Stimulated activated CD4-positive, alpha-beta T cell treated with anti-CD3 and anti-CD28 coated beads, Interleukin-2, amount 100 ng/mL, for 48 hours (primary cell): Measurements from ENCODE around the gene NR6A1.

Experiments used
- DNase-seq, 2 donors: peaks; one replicate each; pipeline ENCODE4 v3.0.0-alpha.2; 2020

NR6A1 gene

DNA sequence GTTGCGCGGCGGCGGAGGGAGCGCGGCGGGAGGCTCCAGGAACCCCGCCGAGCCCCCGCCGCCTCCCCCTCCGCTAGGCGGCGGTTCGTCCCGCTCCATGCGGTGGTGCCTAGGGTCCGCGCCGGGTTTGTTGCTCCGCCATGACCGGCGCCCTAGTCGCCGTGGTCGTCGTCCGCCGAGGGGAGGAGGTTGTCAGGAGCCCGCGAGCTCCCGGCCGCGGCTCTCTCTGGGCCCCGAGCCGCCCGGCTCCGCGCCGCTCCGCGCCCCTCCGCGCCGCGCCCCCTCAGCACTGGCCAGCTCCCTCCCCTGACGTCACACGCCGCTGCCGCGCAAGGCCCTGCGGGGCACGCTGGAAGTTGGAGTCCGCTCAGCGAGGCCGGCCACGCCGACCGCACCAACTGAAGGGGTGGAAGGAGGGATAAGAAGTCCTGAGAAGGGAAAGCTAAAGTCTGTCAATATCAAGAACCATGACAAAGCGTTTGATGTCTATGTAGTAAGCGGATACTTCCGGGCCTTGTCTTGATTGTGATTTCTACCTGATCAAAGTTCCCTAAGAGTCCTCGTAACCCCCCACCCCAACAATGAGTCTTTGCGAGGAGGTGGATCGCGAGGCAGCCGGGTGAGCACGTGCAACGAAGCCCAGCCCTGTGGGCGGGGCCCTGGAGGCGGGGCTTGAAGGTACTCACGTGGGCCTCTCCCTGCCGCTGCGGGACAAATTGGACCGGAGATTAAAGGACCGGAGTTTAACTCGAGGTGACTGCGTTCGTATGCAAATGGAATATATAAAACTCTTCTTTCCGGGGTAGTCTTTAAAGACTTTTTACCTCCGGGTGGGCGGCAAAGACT, at the start of gene NR6A1:
NR6A1 (minus strand) TSS at position 291 of the 846 bp plus-strand sequence.
- peak; percentile 89 to 93 for DNase-seq

DNA sequence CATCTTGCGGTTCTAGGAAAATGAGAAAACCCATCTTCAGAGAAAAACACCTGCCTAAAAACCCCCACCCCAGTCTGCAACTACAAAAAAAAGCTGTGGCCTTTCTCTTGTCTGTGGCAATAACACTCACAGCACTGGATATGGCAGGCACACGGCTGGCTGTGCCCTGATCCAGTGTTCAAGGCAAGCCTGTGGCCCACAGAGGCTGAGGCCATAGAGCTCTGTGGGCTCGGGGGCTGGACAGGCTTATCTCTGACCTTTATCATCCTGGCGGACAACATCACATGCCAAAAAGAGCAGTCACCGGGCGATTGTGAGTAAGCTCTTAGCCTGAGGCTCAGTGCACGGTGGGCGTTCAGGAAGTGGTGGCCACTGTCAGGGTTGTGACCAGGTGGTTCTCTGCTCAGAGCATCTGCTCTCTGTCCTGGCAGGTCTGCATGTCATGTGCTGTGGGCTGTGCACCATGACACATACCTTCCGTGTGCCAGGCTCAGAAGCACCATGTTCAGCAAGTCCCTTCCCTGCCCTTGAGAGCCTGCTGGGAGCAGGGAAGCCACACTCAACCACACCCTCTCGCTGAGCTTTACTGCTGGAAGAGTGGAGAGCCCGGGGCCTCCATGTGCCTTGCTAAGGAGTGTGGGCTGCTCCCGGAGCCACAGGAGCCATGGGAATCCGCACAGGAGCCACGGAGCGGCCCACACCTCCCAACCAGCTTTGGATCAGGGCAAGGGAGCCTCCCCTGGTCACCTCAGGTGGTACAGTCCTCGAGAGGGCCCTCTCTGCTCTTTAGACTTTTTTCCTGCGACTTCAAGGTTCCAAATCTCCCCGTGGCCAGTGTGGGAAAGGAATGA, 47.5 kb upstream of the NR6A1 start:
- DNase-seq = no peak

DNA sequence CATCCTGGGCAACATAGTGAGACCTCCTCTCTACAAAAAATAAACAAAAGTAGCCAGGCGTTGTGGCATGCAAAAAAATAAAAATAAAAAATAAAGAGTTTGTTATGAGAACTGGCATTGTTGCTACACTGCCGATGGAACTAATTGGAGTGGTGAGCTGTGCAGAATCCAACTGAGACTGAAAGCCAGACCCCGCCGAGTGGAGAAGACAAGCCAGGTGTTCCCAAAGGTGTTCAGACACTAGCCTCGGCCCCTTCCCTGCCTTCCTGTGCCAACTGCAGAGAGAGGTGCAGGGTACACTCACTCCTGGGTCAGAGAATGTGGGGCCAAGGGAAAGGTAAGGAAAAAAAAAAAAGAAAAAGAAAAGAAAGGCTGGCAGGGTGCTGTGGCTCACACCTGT, 44.5 kb upstream of the NR6A1 start:
- DNase-seq = no peak

DNA sequence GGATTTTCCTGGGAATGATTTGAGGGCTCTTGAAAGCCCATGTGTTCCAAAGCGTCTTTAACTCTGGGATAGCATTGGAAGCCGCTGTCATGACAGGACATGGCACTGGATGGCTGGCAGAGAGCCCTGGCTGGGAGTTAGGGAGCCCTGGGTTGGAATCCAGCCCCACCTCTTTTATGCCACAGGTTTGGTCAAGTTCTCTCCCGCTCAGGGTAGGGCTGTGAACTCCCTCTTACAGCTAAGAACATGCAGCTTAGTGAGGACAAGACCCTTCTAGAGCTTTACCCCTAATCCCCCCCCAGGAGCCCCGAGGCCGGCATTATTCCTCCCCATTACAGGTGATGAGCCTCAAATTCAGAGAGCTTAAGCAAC, 43.0 kb upstream of the NR6A1 start:
- DNase-seq = no peak

DNA sequence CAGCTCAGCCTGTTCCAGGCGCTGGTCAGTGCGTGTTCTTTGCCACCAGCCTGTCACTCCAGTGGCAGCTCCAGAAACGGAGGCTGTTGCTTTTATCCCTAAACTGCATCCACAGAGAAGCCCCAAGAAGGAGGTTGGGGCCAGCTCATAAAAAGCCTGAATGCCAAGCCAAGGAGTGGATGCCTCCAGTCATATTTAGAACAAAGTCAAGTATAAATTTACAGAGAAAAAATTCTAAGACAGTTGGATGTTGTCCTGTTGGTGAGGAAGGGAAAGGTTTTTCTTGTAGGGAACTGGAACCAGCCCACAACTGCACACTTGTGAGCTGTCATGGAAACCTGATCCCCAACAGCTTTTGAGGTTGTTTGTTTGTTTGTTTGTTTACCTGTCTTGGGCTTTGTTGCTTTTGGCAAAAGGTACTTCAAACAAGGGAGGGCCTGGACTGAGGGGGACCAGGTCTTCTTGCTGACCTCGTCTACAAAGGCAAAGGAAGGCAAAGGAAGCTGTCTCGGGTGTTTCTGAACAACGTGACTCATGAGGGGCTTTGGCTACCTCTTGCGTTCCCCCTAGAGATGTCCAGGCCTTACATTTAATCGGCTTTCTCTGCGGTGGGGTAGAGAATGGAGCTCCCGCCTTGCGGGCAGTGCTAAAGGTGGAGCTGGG, 42.5 kb upstream of the NR6A1 start:
- no peak for DNase-seq

DNA sequence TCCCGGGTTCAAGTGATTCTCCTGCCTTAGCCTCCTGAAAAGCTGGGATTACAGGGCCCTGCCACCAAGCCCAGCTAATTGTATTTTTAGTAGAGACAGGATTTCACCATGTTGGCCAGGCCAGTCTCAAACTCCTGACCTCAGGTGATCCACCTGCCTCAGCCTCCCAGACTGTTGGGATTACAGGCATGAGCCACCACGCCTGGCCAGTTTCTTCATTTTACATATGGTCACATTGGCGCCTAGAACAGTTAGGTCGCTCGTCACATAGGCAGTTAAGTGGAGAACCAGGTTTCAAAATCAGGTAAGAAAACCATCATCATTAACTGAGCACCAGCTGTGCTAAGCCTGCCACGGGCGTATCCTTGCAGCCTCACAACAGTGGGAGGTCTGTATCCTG, 41.9 kb upstream of the NR6A1 start:
- DNase-seq = no peak

DNA sequence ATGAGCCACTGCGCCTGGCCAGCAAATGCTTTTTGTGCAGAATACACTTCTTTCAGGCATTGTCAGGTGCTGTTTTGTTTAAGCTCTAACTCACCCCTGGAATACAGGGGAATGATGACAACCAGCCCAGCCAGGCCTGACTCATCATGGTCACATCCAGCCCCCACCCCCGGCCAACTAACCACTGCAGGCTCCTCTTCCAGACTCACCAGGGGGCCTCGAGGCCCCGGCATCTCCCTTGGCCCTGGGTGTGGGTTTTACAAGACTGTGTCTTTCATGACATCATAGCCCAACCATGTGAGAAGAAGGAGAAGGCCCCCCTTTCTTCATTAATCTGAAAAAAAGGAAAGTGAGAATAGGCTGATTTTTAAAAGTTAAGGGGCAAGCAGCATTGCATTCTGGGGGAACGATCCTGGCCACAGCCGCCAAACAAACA, 41.3 kb upstream of the NR6A1 start:
- DNase-seq = no peak

DNA sequence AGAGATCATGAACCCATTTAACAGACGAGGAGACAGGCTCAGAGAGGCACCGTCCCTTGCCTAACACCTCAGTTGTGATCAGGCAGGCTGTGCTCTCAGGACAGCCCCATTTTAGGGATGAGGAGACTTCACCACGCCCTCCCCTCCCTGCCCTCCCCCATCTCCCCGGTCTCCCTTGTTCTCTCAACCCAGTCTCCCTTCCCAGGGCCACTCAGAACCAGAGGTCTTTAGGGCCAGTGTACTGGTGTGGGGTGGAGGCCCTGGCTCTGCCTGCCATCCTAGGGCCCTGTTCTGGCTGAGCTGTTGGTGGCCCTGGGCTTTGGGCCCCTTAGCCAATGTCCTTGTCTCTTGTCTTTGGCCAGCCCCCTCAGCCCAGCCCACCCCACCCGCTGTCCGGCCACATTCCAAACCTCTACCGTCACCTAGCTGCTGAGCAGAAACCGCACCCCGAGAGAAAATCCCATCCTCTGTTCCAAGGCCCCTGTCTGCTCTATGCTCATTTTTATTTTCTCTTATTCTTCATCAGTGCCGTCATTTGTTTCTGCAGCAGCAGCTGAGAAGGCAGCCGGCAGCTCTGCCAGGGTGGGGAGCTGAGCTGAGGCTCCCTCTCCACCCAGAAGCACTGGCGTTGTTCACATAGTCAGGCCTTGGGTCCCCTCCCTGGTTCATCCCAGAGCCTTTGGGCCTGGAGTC, 39.7 kb upstream of the NR6A1 start:
- no peak for DNase-seq

DNA sequence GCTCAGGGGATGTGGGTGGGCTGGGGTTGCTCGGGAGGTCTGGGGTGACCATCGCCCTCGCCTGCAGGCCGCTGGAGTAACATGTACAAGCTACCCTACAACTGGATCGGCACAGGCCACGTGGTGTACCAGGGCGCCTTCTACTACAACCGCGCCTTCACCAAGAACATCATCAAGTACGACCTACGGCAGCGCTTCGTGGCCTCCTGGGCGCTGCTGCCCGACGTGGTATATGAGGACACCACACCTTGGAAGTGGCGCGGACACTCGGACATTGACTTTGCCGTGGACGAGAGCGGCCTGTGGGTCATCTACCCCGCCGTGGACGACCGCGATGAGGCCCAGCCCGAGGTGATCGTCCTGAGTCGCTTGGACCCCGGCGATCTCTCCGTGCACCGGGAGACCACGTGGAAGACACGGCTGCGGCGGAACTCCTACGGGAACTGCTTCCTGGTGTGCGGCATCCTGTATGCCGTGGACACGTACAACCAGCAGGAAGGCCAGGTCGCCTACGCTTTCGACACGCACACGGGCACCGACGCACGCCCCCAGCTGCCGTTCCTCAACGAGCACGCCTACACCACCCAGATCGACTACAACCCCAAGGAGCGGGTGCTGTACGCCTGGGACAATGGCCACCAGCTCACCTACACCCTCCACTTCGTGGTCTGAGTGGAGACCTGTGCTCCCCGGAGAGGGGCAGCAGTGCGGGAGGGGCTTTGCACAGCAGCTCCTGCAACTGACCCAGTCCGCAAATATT, 38.8 kb upstream of the NR6A1 start:
- no peak for DNase-seq

DNA sequence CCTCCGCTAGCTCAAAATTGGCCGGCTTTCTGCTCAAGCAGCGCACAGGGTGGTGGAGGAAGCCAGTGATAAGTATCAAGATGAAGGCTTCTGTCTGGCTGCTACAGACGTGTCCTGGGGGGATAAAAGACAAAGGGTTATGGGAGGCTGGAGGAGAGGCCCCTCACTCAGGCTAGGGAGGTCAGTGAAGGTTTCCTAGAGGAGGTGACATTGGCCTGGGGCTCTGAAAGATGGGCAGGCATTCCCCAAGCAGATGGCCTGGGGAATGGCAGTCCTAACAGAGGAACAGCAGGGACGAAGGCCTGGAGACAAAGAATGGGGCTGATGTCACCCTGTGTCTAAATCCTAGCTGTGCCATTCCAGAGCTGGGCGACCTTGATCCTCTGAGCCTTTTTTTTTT, 38.1 kb upstream of the NR6A1 start:
- no peak for DNase-seq

DNA sequence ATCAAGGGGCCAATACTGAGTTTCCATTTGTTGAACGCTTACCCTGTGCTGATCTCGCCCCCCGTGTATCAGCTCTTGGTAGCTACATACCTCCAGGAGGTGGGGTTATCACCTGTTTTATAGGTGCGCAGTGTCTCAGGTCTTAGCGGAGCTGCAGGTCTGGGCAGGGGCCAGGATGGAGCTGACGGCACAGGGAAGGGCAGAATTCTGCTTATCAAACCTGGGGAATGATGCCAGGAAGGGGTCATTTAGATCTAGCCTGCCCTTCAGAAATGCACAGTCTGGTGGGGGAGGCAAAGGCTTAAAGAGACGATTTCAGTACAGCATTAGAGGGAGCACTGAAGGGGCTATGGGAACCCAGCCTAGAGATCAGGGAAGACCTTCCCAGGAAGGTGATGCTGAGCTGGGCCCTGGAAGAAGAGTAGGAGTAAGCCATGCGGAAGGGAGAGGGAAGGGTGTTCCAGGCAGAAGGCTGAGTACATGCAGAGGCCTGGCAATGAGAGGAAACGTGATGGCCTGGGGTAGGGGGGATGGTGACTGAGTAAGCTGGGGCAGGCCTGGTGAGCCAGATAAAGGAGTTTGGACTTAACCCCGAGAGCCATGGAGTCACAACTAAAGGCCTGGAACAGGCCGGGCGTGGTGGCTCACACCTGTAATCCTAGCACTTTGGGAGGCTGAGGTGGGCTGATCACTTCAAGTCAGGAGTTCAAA, 37.3 kb upstream of the NR6A1 start:
- DNase-seq = no peak

DNA sequence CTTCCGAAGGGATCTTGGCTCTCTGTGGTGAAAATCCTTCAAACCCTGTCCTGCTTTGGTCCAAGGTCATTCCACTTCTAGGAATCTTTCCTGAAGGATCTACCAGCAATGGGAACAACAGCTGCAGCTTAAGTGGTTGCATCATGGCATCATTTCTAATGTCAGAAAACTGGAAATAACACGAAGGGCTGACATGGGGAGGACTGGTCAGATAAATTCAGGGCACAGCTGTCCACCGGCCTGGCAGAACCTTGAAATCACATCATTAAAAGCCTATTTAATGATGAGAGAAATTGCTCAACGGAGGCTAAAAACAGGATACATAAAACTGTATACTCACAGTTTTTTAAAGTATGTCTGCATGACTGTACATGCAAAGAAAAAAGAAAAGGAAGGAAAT, 34.1 kb upstream of the NR6A1 start:
- no peak for DNase-seq

DNA sequence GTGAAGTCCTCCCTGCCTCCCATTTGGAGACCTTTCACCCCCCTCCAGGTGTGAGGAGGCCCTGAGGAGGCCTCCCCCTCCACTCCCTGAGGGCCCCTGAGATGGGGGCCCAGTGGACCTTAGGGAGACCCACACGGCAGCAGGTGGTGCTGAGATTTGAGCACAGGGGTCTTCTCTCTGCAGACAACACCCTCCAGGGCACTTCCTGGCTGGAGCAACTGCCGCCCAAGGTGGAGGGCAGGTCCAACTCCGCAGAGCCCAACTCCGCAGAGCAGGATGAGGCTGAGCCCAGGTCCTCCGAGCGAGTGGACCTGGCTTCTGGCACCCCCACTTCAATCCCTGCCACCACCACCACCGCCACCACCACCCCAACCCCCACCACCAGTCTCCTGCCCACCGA, 32.8 kb upstream of the NR6A1 start:
- DNase-seq = no peak

DNA sequence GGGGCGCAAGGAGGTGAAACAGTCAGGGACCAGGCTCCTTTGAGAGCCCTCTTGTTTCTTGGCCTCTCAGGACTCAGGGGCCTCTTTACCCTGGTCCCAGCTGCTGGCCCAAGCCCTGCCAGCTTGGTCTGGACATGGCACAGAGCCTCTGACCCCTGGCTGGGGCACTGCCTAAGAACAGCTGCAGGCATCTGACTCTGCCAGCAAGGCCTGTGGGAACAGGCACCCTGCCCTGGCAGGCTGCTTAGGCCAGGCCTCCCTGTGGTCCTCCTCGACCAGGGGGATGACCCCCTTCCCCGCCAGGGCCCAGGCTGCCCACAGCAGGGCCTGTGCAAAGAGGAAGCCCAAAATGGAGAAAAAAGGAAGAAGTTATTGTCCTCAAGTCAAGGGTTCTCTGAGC, 31.3 kb upstream of the NR6A1 start:
- DNase-seq = no peak

DNA sequence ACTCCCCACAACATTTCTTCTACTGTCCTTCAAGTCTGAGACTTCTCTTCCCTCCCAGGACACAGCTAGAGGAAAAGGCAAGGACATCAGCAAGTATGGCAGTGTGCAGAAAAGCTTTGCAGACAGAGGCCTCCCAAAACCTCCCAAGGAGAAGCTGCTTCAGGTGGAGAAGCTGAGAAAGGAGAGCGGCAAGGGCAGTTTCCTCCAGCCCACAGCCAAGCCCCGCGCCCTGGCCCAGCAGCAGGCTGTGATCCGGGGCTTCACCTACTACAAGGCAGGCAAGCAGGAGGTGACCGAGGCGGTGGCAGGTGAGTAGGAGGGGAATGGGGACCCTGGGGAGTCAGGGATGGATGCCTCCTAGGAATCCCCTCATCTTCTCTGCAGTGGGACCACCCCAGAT, 30.2 kb upstream of the NR6A1 start:
- no peak for DNase-seq

DNA sequence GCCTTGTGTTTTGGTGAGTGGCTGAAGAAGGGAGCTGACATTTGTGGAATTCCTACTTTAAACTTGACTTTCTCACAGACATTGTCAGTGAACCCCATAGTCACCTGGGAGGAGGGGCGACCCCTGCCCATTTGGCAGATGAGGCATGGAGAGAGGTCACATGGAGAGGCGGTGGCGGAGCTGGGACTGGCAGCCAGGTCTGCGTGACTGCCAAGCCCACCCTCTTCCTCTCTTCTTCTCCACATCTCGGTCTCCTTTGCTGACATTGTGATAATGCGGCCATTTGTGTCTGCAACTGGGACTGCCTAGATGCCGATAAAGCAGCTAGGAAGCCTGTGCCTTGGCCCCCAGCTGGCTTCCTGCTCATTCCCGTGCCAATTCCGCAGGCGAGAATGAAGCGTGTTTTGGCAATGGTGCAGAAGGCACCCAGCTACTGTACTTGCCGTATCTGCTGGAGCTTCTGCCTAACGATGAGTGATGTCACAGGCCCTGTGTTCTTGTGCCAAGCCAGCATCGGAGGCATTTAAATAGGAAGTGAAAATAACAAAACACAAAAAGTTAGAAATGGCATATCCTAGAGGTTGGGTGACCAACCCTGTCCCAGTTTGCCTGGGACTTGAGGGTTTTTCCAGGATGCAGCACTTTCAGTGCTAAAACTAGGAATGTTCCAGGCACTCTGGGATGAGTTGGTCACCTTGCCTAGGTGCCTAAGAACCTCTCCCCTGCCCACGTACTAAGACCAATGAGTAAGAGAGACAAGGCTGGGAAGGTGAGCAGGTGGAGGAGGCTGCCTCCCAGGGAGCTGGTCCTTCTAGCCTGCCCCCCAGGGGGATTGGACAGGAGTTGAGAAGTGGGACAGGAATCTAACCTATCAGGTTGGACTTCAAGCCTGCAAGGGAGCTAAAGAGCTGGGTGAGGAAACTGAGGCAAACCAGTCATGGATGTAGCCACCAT, 29.5 kb upstream of the NR6A1 start:
- no peak for DNase-seq

DNA sequence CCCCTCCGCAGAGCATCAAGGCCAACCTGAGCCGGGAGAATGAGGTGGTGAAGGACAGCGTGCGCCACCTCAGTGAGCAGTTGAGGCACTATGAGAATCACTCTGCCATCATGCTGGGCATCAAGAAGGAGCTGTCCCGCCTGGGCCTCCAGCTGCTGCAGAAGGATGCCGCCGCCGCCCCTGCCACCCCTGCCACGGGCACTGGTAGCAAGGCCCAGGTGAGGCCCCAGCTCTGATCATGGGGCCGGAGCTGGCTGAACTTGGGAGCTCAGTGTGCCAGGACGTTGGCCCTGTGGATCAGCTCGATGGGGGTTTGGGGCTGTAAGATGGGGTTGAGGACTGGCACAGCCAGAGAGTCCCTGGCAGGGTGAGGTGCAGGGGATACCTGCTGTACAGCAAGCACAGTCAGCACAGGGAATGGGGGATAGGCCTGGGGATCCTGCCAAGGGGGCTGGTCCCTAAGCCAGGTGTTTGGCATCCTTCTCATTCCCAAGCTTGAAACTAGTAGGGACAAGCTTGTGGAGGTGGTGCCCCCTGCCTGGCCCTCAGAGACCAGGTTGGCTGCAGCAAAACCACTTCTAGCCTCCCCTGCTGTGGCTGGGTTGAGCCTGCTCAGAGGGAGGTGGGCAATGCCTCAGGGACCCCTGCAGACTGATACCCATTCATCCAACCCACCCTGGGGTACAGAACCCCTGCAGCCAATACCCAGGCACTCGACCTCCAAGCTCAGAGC, 28.3 kb upstream of the NR6A1 start:
- DNase-seq = no peak

DNA sequence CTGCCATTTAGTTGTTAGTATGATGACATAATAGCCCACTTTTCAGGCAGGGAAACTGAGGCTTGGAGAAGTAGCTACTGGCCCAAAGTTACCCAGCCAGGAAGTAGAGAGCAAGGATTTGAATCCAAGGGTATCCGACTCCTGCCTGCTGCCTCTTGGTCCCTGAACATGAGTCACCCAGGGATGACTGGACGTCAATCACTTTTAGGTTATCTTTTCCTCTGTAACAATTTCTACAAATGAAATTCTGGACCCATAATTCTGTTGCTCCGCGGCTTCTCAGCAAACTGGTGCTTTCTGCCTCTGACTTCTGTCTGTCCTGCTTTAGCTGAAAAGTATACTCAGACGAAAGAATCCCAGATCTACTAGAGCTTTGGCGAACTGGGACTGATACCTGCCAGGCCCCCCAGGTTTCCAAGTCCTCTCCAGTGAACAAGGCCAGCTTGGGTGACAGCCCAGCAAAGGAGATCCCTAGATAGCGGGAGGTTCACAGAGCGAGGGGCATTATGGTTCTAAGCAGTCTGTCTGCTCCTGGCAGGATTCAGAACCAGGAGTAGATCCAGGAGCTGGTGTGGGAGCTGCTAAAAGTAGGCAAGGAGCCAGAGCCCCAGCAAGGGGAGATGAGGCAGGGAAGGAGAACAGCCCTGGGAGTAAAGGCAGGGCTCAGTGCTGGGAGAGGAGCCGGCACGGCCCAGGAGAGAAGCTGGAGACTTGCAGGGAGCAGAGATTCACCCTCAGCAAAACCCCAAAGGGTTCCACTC, 26.4 kb upstream of the NR6A1 start:
- no peak for DNase-seq
